Right lobe of liver (tissue), 4 donors: ENCODE results near the gene UACA.

ENCODE experiments used
- CTCF ChIP-seq, 4 donors: fragments of 200-600 bp in 3 of 4; fragments of 450-650 bp in 1 of 4; IDR thresholded peaks; one replicate each; pipeline versions ENCODE4 v1.5.1 to v1.8.0; 2016 to 2022; ENCODE audit warnings: antibody characterized with exemption in 4 of 4, mild to moderate bottlenecking in 2 of 4
- POLR2A ChIP-seq: fragments of 450-650 bp; IDR thresholded peaks from one replicate; pipeline ENCODE4 v1.6.1; 2017; ENCODE audit warnings: antibody characterized with exemption, mild to moderate bottlenecking
- donor health status: DM: no; HTN: no; CAD: no.
- donor health status: DM: no; HTN: no; CAD: no.
- donor health status: DM: no; HTN: yes; CAD: no.

DNA sequence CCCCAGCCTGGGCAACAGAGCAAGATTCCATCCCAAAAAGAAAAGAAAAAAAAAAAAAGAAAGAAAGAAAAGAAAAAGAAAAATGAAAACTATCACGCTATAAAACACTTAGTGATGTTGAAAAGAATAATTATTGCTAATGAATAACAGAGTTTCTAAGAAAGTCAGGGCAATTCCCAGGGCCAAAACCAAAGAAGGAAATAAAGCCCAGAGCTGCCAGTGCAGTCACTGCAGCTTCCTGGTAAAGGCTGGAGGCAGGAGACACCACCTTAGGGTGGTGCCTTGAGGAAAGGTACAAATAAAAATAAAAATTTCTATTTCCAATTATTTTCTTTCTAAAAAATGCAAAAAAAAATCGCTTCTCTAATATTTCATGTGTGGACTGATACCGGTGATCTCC lies 19.7 kb upstream of the UACA start:
- TF ChIP-seq CTCF (IDR thresholded peaks at IDR 0.05) (no peak), POLR2A (no peak)
